Small intestine (tissue), 7 donors: ENCODE measurements around the gene CYP2R1. TPM values are rescaled to one million over a fixed set of nuclear protein-coding genes. Genes with fewer than 3 reads are reported as not detected.

ENCODE experiments used
- DNase-seq, 2 donors: peaks; one replicate each; pipeline versions ENCODE4 v3.0.0 to v3.0.0-alpha.2; 2013
- FAIRE-seq: peaks from 2 replicates; lab custom pipeline; 2012; peaks lifted over from hg19 to GRCh38; lab: Jason Lieb, UNC
- H3K27ac ChIP-seq, 3 donors: one replicate each; pipeline ENCODE4 v1.5.1; 2013; ENCODE audit warnings: low read length in 2 of 3, mild to moderate bottlenecking in 2 of 3, control low read depth in 1 of 3, inconsistent platforms in 1 of 3, low read depth in 1 of 3, moderate library complexity in 1 of 3
- H3K27me3 ChIP-seq, 3 donors: one replicate each; pipeline ENCODE4 v1.6.1; 2013; ENCODE audit warnings: low read length in 3 of 3, inconsistent platforms in 1 of 3; ENCODE audit not compliant: control insufficient read depth in 3 of 3, insufficient read depth in 3 of 3
- H3K36me3 ChIP-seq, 3 donors: one replicate each; pipeline ENCODE4 v1.6.1; 2013; ENCODE audit warnings: low read length in 3 of 3, inconsistent platforms in 1 of 3, low read depth in 1 of 3, mild to moderate bottlenecking in 1 of 3, moderate library complexity in 1 of 3; ENCODE audit not compliant: control insufficient read depth in 3 of 3, insufficient read depth in 2 of 3
- H3K4me1 ChIP-seq, 3 donors: one replicate each; pipeline ENCODE4 v1.6.1; 2013; ENCODE audit warnings: low read length in 2 of 3, inconsistent platforms in 1 of 3, low read depth in 1 of 3, mild to moderate bottlenecking in 1 of 3, moderate library complexity in 1 of 3; ENCODE audit not compliant: control insufficient read depth in 3 of 3, insufficient read depth in 2 of 3
- H3K4me3 ChIP-seq, 3 donors: one replicate each; pipeline ENCODE4 v1.5.1; 2013; ENCODE audit warnings: low read length in 3 of 3, control low read depth in 1 of 3, inconsistent platforms in 1 of 3, low read depth in 1 of 3, mild to moderate bottlenecking in 1 of 3, moderate library complexity in 1 of 3
- H3K9me3 ChIP-seq, 2 donors: one replicate each; pipeline ENCODE4 v1.6.1; 2013; ENCODE audit warnings: low read depth in 1 of 2, low read length in 1 of 2; ENCODE audit not compliant: control insufficient read depth in 2 of 2, insufficient read depth in 1 of 2
- WGBS, 3 donors: extraction: QIAGEN DNeasy Blood & Tissue Kit; methylation state at CpG; one replicate each; pipeline ENCODE4 v1.1.7; 2013; 5-methylcytosine and 5-hydroxymethylcytosine counted together
- polyA plus RNA-seq, 4 donors: library from polyadenylated mRNA; stranded (reverse) in 3 of 4; unstranded in 1 of 4; fragments of 200-250 nt in 3 of 4; fragments of 120-200 nt in 1 of 4; gene quantifications; one replicate each; pipeline versions ENCODE4 v1.2.1 to v1.2.3, GENCODE V29; 2013
- donor health status: healthy with polysubstance abuse.
- donor health status: control.
- donor health status: control.
- donor health status: Bipolar disorder and iron deficiency.
- donor health status: healthy.

Gene CYP2R1
- polyA plus RNA-seq, 4 donors = 13.2 to 53.2 (median 25.8) TPM

- WGBS, 3 donors = 18 to 60% (median 58%) methylated on average over 1 of the region's 1 CpG
Measured at GRCh38 chr11:14861680-14862079, 30.4 kb downstream of the CYP2R1 start.

GRCh38 chr11:14860511-14860910 lies 31.5 kb downstream of the CYP2R1 start:
- peaks cover 0 to 3% (median 0%) of the 10 kb centered on the region in 3 donors for H3K4me1 ChIP-seq
- FAIRE-seq (no peak), DNase-seq (no peak)
- H3K27me3 ChIP-seq = no peaks in the 10 kb centered on the region
- H3K36me3 ChIP-seq = no peaks in the 10 kb centered on the region
- H3K27ac ChIP-seq = no peak overlapping the region
- 89 to 95% (median 95%) methylated on average over 2 of the region's 2 CpGs for WGBS, 3 donors
- H3K4me3 ChIP-seq = no peak overlapping the region
- no peaks in the 10 kb centered on the region for H3K9me3 ChIP-seq

More at GRCh38 chr11:14861680-14862079, 30.4 kb downstream of the CYP2R1 start:
- Histone ChIP-seq H3K27ac (peak overlapping the region in 2 of 3 donors; percentile 16 to 48), H3K36me3 (no peaks in the 10 kb centered on the region), H3K4me3 (no peak overlapping the region), H3K27me3 (no peaks in the 10 kb centered on the region), H3K9me3 (no peaks in the 10 kb centered on the region), H3K4me1 (peaks cover 0 to 3% (median 0%) of the 10 kb centered on the region in 3 donors)
- DNase-seq (peak; percentile 83 to 97), FAIRE-seq (no peak)

GRCh38 chr11:14858404-14858803 lies 33.6 kb downstream of the CYP2R1 start:
- Histone ChIP-seq H3K27ac (no peak overlapping the region), H3K36me3 (no peaks in the 10 kb centered on the region), H3K9me3 (no peaks in the 10 kb centered on the region), H3K4me3 (no peak overlapping the region), H3K27me3 (no peaks in the 10 kb centered on the region), H3K4me1 (peaks cover 0 to 3% (median 0%) of the 10 kb centered on the region in 3 donors)
- no peak for DNase-seq
- 58 to 71% (median 66%) methylated on average over 1 of the region's 1 CpG for WGBS, 3 donors
- FAIRE-seq = no peak

- Histone ChIP-seq H3K9me3 (no peaks in the 10 kb centered on the region), H3K36me3 (no peaks in the 10 kb centered on the region), H3K27ac (no peak overlapping the region), H3K4me3 (no peak overlapping the region), H3K4me1 (peaks cover 0 to 3% (median 0%) of the 10 kb centered on the region in 3 donors), H3K27me3 (no peaks in the 10 kb centered on the region)
- no peak for DNase-seq
- WGBS, 3 donors = 68 to 79% (median 74%) methylated on average over 3 of the region's 3 CpGs
- FAIRE-seq = no peak
Measured at GRCh38 chr11:14857621-14858020, 34.4 kb downstream of the CYP2R1 start.

- no peak for DNase-seq
- Histone ChIP-seq H3K27ac (no peak overlapping the region), H3K9me3 (no peaks in the 10 kb centered on the region), H3K36me3 (no peaks in the 10 kb centered on the region), H3K27me3 (no peaks in the 10 kb centered on the region), H3K4me3 (no peak overlapping the region), H3K4me1 (no peaks in the 10 kb centered on the region)
- WGBS, 3 donors = 85 to 97% (median 91%) methylated on average over 1 of the region's 1 CpG
- FAIRE-seq = no peak
Measured at GRCh38 chr11:14855890-14856289, 36.1 kb downstream of the CYP2R1 start.

- DNase-seq (no peak), FAIRE-seq (no peak)
- H3K27ac ChIP-seq = no peak overlapping the region
- no peaks in the 10 kb centered on the region for H3K27me3 ChIP-seq
- H3K9me3 ChIP-seq = no peaks in the 10 kb centered on the region
- H3K36me3 ChIP-seq = no peaks in the 10 kb centered on the region
- no peak overlapping the region for H3K4me3 ChIP-seq
- H3K4me1 ChIP-seq = no peaks in the 10 kb centered on the region
Measured at GRCh38 chr11:14854057-14854456, 38.0 kb downstream of the CYP2R1 start.

- Histone ChIP-seq H3K27me3 (no peaks in the 10 kb centered on the region), H3K27ac (no peak overlapping the region), H3K4me3 (no peak overlapping the region), H3K9me3 (no peaks in the 10 kb centered on the region), H3K36me3 (no peaks in the 10 kb centered on the region), H3K4me1 (no peaks in the 10 kb centered on the region)
- no peak for FAIRE-seq
- no peak for DNase-seq
- WGBS, 3 donors = 97% methylated on average over 4 of the region's 4 CpGs
Measured at GRCh38 chr11:14852571-14853177, 39.4 kb downstream of the CYP2R1 start.

GRCh38 chr11:14842002-14842401 lies 50.0 kb downstream of the CYP2R1 start:
- H3K9me3 ChIP-seq = no peaks in the 10 kb centered on the region
- WGBS, 3 donors = 93 to 96% (median 96%) methylated on average over 3 of the region's 3 CpGs
- H3K27ac ChIP-seq = no peak overlapping the region
- FAIRE-seq = no peak
- H3K4me1 ChIP-seq = no peaks in the 10 kb centered on the region
- DNase-seq = no peak
- no peak overlapping the region for H3K4me3 ChIP-seq
- H3K36me3 ChIP-seq = no peaks in the 10 kb centered on the region
- no peaks in the 10 kb centered on the region for H3K27me3 ChIP-seq
